Measurements from ENCODE around the gene TAF13.

The TAF13 gene

DNA sequence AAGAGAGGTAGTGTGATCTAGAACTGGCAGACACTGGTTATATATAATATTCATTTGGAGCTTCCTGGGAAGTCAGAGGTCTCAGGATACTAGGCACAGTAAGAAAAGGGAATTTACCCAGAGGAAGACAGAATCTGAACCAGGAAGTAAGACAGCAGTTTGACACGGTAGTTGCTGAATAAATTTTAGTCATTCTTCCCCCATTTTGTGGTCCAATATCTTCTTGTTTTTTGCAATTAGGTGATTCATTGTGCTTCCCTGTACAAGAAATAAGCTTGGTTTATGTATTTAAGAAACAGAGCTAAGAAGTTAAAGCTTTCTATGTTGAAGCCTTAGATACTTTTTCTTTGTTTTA lies 16.0 kb upstream of the TAF13 start:
- peaks cover 3 to 28% of the 10 kb centered on the region in 2 experiments; a peak in 2 of 3 replicates for H3K36me3 ChIP-seq (ENCODE audit: control insufficient read depth in 2 of 2, insufficient read depth in 1 of 2, low read length in 2 of 2)
- H3K27ac ChIP-seq (ENCODE audit: extremely low read depth, low read depth, low read length): no peak overlapping the region
- H3K4me3 ChIP-seq (ENCODE audit: low read depth, low read length): peak overlapping the region; percentile 98; the same call in 1 of the 2 replicates
- H3K9me3 ChIP-seq (ENCODE audit: control insufficient read depth, insufficient read depth, low read depth, low read length): no peaks in the 10 kb centered on the region
- POLR2A ChIA-PET: interaction anchor here (0.7 to 3.4 kb wide), 3 partner anchors 9 to 50 kb away, joined by 4 to 68 read pairs (median 11); partner anchors contain the start of genes TAF13 and WDR47
- CTCF ChIA-PET: interaction anchor here (0.6 to 2.2 kb wide), 8 partner anchors 8 to 308 kb away, joined by 3 to 13 read pairs (median 3); no protein-coding TSS in a partner anchor
- TF ChIP-seq MEIS1 (CRISPR knock-in tag; IDR thresholded peaks at IDR 0.05; ENCODE audit: borderline replicate concordance) (no peak), ZNF2 (tag by site-specific recombination; IDR thresholded peaks at IDR 0.05) (no peak), GLIS2 (tag by site-specific recombination; IDR thresholded peaks at IDR 0.05) (no peak), KLF7 (tag by site-specific recombination; IDR thresholded peaks at IDR 0.05; ENCODE audit: borderline replicate concordance) (no peak), ZFP37 (tag by site-specific recombination; IDR thresholded peaks at IDR 0.05) (no peak), ZNF76 (tag by site-specific recombination; IDR thresholded peaks at IDR 0.05; ENCODE audit: borderline replicate concordance, low read depth) (no peak)
- TF ChIP-seq, protein P1, sequence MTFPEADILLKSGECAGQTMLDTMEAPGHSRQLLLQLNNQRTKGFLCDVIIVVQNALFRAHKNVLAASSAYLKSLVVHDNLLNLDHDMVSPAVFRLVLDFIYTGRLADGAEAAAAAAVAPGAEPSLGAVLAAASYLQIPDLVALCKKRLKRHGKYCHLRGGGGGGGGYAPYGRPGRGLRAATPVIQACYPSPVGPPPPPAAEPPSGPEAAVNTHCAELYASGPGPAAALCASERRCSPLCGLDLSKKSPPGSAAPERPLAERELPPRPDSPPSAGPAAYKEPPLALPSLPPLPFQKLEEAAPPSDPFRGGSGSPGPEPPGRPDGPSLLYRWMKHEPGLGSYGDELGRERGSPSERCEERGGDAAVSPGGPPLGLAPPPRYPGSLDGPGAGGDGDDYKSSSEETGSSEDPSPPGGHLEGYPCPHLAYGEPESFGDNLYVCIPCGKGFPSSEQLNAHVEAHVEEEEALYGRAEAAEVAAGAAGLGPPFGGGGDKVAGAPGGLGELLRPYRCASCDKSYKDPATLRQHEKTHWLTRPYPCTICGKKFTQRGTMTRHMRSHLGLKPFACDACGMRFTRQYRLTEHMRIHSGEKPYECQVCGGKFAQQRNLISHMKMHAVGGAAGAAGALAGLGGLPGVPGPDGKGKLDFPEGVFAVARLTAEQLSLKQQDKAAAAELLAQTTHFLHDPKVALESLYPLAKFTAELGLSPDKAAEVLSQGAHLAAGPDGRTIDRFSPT (tag by site-specific recombination; IDR thresholded peaks at IDR 0.05): no peak
- TF ChIP-seq, protein P2, sequence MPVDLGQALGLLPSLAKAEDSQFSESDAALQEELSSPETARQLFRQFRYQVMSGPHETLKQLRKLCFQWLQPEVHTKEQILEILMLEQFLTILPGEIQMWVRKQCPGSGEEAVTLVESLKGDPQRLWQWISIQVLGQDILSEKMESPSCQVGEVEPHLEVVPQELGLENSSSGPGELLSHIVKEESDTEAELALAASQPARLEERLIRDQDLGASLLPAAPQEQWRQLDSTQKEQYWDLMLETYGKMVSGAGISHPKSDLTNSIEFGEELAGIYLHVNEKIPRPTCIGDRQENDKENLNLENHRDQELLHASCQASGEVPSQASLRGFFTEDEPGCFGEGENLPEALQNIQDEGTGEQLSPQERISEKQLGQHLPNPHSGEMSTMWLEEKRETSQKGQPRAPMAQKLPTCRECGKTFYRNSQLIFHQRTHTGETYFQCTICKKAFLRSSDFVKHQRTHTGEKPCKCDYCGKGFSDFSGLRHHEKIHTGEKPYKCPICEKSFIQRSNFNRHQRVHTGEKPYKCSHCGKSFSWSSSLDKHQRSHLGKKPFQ (tag by site-specific recombination; IDR thresholded peaks at IDR 0.05): no peak
- TF ChIP-seq, protein P3, sequence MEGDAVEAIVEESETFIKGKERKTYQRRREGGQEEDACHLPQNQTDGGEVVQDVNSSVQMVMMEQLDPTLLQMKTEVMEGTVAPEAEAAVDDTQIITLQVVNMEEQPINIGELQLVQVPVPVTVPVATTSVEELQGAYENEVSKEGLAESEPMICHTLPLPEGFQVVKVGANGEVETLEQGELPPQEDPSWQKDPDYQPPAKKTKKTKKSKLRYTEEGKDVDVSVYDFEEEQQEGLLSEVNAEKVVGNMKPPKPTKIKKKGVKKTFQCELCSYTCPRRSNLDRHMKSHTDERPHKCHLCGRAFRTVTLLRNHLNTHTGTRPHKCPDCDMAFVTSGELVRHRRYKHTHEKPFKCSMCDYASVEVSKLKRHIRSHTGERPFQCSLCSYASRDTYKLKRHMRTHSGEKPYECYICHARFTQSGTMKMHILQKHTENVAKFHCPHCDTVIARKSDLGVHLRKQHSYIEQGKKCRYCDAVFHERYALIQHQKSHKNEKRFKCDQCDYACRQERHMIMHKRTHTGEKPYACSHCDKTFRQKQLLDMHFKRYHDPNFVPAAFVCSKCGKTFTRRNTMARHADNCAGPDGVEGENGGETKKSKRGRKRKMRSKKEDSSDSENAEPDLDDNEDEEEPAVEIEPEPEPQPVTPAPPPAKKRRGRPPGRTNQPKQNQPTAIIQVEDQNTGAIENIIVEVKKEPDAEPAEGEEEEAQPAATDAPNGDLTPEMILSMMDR (tag by site-specific recombination; IDR thresholded peaks at IDR 0.05): no peak
- H3K4me1 ChIP-seq (ENCODE audit: control insufficient read depth, insufficient read depth, low read length): no peaks in the 10 kb centered on the region

DNA sequence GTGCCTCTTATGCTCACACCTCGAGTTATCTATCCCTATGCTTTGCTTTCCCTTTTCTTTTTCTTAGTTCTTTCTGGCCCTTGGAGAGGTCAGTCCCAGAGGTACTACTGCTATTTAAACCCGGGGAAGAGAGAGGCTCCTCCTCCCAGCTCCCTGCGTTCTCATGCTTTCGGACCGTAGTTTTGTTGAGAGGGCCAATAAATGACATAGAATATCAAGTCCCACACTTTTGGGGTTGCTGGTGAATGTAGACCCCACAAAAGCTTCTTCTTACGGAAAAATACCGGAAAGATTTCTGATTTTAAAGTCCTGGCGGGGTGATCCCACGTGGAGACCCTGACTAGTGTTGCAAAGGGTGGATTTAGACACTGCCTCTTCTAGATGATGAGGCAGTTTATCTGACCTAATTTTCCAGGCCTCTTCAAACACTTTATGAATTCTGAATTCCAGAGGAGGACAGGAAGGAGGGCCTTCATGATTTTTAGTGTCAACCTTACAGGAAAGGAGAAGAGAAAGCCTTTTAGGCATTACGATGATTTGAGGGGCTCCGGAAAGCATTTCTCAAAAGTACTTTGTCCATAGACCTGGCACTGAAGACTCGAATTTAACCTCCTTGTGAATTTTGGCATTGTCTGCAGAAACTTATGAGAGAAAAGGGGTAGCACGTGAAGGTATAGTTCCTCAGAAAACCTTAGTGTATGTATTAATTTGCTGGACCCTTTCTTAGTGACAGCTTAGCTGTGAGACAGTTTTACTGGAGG lies 15.5 kb upstream of the TAF13 start:
- no peaks in the 10 kb centered on the region for H3K4me1 ChIP-seq (ENCODE audit: control insufficient read depth, insufficient read depth, low read length)
- peak overlapping the region; percentile 98 for H3K4me3 ChIP-seq (ENCODE audit: low read depth, low read length)
- TF ChIP-seq SP3 (tag by site-specific recombination; IDR thresholded peaks at IDR 0.05) (peak; percentile 73; the same call in 1 of the 2 replicates), KLF9 (tag by site-specific recombination; IDR thresholded peaks at IDR 0.05; ENCODE audit: low read depth) (peak; percentile 43; the same call in 1 of the 2 replicates), ZFP37 (tag by site-specific recombination; IDR thresholded peaks at IDR 0.05) (no peak), ZNF76 (tag by site-specific recombination; IDR thresholded peaks at IDR 0.05; ENCODE audit: borderline replicate concordance, low read depth) (0 out of 2 replicates have a peak, but pooled peaks have one; percentile 76), ZFP69B (tag by site-specific recombination; IDR thresholded peaks at IDR 0.05) (no peak), ZBTB20 (tag by site-specific recombination; IDR thresholded peaks at IDR 0.05) (peak; percentile 53; the same call in 1 of the 2 replicates)
- TF ChIP-seq, protein P4, sequence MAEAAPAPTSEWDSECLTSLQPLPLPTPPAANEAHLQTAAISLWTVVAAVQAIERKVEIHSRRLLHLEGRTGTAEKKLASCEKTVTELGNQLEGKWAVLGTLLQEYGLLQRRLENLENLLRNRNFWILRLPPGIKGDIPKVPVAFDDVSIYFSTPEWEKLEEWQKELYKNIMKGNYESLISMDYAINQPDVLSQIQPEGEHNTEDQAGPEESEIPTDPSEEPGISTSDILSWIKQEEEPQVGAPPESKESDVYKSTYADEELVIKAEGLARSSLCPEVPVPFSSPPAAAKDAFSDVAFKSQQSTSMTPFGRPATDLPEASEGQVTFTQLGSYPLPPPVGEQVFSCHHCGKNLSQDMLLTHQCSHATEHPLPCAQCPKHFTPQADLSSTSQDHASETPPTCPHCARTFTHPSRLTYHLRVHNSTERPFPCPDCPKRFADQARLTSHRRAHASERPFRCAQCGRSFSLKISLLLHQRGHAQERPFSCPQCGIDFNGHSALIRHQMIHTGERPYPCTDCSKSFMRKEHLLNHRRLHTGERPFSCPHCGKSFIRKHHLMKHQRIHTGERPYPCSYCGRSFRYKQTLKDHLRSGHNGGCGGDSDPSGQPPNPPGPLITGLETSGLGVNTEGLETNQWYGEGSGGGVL (tag by site-specific recombination; IDR thresholded peaks at IDR 0.05): peak; percentile 4; the same call in 1 of the 2 replicates
- TF ChIP-seq, protein P5, sequence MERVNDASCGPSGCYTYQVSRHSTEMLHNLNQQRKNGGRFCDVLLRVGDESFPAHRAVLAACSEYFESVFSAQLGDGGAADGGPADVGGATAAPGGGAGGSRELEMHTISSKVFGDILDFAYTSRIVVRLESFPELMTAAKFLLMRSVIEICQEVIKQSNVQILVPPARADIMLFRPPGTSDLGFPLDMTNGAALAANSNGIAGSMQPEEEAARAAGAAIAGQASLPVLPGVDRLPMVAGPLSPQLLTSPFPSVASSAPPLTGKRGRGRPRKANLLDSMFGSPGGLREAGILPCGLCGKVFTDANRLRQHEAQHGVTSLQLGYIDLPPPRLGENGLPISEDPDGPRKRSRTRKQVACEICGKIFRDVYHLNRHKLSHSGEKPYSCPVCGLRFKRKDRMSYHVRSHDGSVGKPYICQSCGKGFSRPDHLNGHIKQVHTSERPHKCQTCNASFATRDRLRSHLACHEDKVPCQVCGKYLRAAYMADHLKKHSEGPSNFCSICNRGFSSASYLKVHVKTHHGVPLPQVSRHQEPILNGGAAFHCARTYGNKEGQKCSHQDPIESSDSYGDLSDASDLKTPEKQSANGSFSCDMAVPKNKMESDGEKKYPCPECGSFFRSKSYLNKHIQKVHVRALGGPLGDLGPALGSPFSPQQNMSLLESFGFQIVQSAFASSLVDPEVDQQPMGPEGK (tag by site-specific recombination; IDR thresholded peaks at IDR 0.05): peak; percentile 73; the same call in 1 of the 2 replicates
- ChIA-PET POLR2A (interaction anchor here (0.6 to 3.4 kb wide), 6 partner anchors 9 to 128 kb away, joined by 3 to 68 read pairs (median 4); partner anchors contain the start of genes CLCC1, TAF13 and WDR47), CTCF (interaction anchor here (0.6 to 2.2 kb wide), 8 partner anchors 9 to 309 kb away, joined by 3 to 13 read pairs (median 3); a partner anchor contains a TSS)
- H3K27ac ChIP-seq (ENCODE audit: extremely low read depth, low read depth, low read length): peak overlapping the region; percentile 64
- no peaks in the 10 kb centered on the region for H3K9me3 ChIP-seq (ENCODE audit: control insufficient read depth, insufficient read depth, low read depth, low read length)
- peaks cover 3 to 22% of the 10 kb centered on the region in 2 experiments; a peak in 2 of 3 replicates for H3K36me3 ChIP-seq (ENCODE audit: control insufficient read depth in 2 of 2, insufficient read depth in 1 of 2, low read length in 2 of 2)
